GM12878 (cell line): ENCODE results near the gene XIAP. TPM values are rescaled to one million over a fixed set of nuclear protein-coding genes. Genes with fewer than 3 reads are reported as not detected.

ENCODE experiments used
- ATAC-seq: fragments of 200-7000 bp; cut with Tn5 transposase; 3 replicates; pipeline ENCODE4 v1.9.1; 2020; ENCODE audit warnings: mild to moderate bottlenecking, moderate library complexity
- BruUV-seq: library from RNA; stranded (reverse); fragments of 400-500 nt; replicated peaks from 2 replicates; lab custom pipeline; 2021; lab: Mats Ljungman, UMichigan
- CTCF ChIA-PET: fragments of 300-600 bp; sonication (Branson Sonifier 250); formaldehyde crosslinking; extraction: SDS; loops from one replicate; lab custom pipeline; 2021; ENCODE audit warnings: inconsistent platforms; lab: Yijun Ruan, JAX
- POLR2A ChIA-PET: fragments of 350-600 bp; formaldehyde crosslinking; extraction: SDS; loops from one replicate; lab custom pipeline; 2021; ENCODE audit warnings: inconsistent platforms; lab: Charles Lee
- RAD21 ChIA-PET: fragments of 300-600 bp; sonication (Branson Sonifier 250); formaldehyde crosslinking; loops from one replicate; lab custom pipeline; 2023; ENCODE audit warnings: antibody characterized with exemption; ENCODE audit not compliant: unreplicated experiment; lab: Charles Lee
- SMC1A ChIA-PET: fragments of 300-600 bp; sonication (Branson Sonifier 250); formaldehyde crosslinking; loops from one replicate; lab custom pipeline; 2023; ENCODE audit not compliant: unreplicated experiment, uncharacterized antibody; lab: Charles Lee
- DNase-seq: peaks from one replicate; pipeline ENCODE4 v3.0.0-alpha.2; 2011; ENCODE audit warnings: low read depth, low spot score
- FAIRE-seq: peaks from 3 replicates; lab custom pipeline; 2011; peaks lifted over from hg19 to GRCh38; lab: Jason Lieb, UNC
- H2AFZ ChIP-seq: 2 replicates; pipeline ENCODE4 v1.6.0; 2011; ENCODE audit warnings: low read depth, low read length, control low read depth; ENCODE audit not compliant: control insufficient read depth
- H3K27ac ChIP-seq: 2 replicates; pipeline ENCODE4 v1.5.1; 2011; ENCODE audit warnings: control low read depth; ENCODE audit not compliant: control insufficient read depth, insufficient read depth
- H3K27me3 ChIP-seq, 2 experiments: replicated peaks in 1 of 2; 2 replicates each; pipeline versions ENCODE4 v1.6.0 to v1.6.1; 2011; ENCODE audit warnings: low read length in 1 of 2; ENCODE audit not compliant: control insufficient read depth in 2 of 2, insufficient read depth in 2 of 2
- H3K36me3 ChIP-seq, 2 experiments: 2 replicates each; pipeline ENCODE4 v1.5.1; 2011; ENCODE audit warnings: low read length in 1 of 2; ENCODE audit not compliant: control insufficient read depth in 2 of 2, insufficient read depth in 2 of 2
- H3K4me1 ChIP-seq: 2 replicates; pipeline ENCODE4 v1.6.1; 2011; ENCODE audit warnings: mild to moderate bottlenecking, low read length, moderate library complexity, mixed read lengths; ENCODE audit not compliant: control insufficient read depth, insufficient read depth
- H3K4me2 ChIP-seq: 2 replicates; pipeline ENCODE4 v1.6.0; 2011; ENCODE audit warnings: control low read depth; ENCODE audit not compliant: control insufficient read depth, insufficient read depth
- H3K4me3 ChIP-seq: fragments of 200-600 bp; sonication (generic); 2 replicates; pipeline ENCODE4 v1.5.1; 2016
- H3K79me2 ChIP-seq: 2 replicates; pipeline ENCODE4 v1.6.0; 2011; ENCODE audit warnings: low read length; ENCODE audit not compliant: control insufficient read depth, insufficient read depth
- H3K9ac ChIP-seq: 2 replicates; pipeline ENCODE4 v1.8.0; 2011; ENCODE audit warnings: low read length, control low read depth, mixed read lengths; ENCODE audit not compliant: control insufficient read depth, insufficient read depth
- H3K9me3 ChIP-seq: replicated peaks from 3 replicates; pipeline ENCODE4 v1.5.1; 2011; ENCODE audit warnings: mild to moderate bottlenecking, low read length; ENCODE audit not compliant: control insufficient read depth, insufficient read depth
- H4K20me1 ChIP-seq: 2 replicates; pipeline ENCODE4 v1.6.0; 2011; ENCODE audit not compliant: control insufficient read depth, insufficient read depth
- BMI1 ChIP-seq: fragments of 450-650 bp; IDR thresholded peaks from 2 replicates; pipeline ENCODE4 v1.6.1; 2016; ENCODE audit warnings: mild to moderate bottlenecking, moderate library complexity, borderline replicate concordance
- BRCA1 ChIP-seq: IDR thresholded peaks from 2 replicates; pipeline ENCODE4 v1.6.1; 2011; ENCODE audit warnings: low read depth, low read length, improper control_type of control experiment
- CHD2 ChIP-seq: IDR thresholded peaks from 2 replicates; pipeline ENCODE4 v1.6.1; 2011; ENCODE audit warnings: low read depth, low read length, improper control_type of control experiment, borderline replicate concordance
- CHD4 ChIP-seq: fragments of 200-600 bp; sonication (generic); IDR thresholded peaks from 2 replicates; pipeline ENCODE4 v1.6.1; 2016; ENCODE audit warnings: mild to moderate bottlenecking
- JUNB ChIP-seq: IDR thresholded peaks from 2 replicates; pipeline ENCODE4 v1.6.1; 2016; ENCODE audit warnings: antibody characterized with exemption, mild to moderate bottlenecking
- TCF3 ChIP-seq: IDR thresholded peaks from 2 replicates; pipeline ENCODE4 v1.6.1; 2012; ENCODE audit warnings: low read depth, mild to moderate bottlenecking, low read length, borderline replicate concordance; ENCODE audit not compliant: insufficient read depth
- ZNF592 ChIP-seq: fragments of 450-650 bp; IDR thresholded peaks from 2 replicates; pipeline ENCODE4 v1.6.1; 2017; ENCODE audit warnings: mild to moderate bottlenecking, moderate library complexity
- WGBS: methylation state at CpG from one replicate; pipeline ENCODE4 v1.1.6; 2016; ENCODE audit warnings: low lambda C conversion rate; ENCODE audit not compliant: insufficient replicate concordance, insufficient coverage; ENCODE audit errors: missing lambda C conversion rate; 5-methylcytosine and 5-hydroxymethylcytosine counted together
- in situ Hi-C: fragments of 300-500 bp; cut with MboI; formaldehyde crosslinking; loops from 9 replicates; pipeline ENCODE4 v1.14.3; 2018; ENCODE audit warnings: mixed read lengths
- intact Hi-C: fragments of 100-400 bp; cut with micrococcal nuclease; formaldehyde crosslinking; loops from one replicate; pipeline ENCODE4 v1.14.2; 2022; ENCODE audit not compliant: unreplicated experiment
- polyA plus RNA-seq, 11 experiments: library from polyadenylated mRNA; depleted of rRNA in 4 of 11; unstranded in 6 of 11; stranded (reverse) in 5 of 11; fragments of >200 nt; fragmentation: Nextera tagmentation in 4 of 11; fragmentation: Illumina TruSeq in 1 of 11; extraction: Ambion mirVana in 4 of 11; extraction: Trizol in 1 of 11; gene quantifications; 1 replicate in 1 of 11; 2 replicates in 10 of 11; pipeline versions ENCODE4 v1.2.1 to v1.2.3, GENCODE V29; 2011 to 2016; ENCODE audit warnings: inconsistent platforms in 2 of 11, missing spikeins in 2 of 11, low read depth in 1 of 11
- total RNA-seq, 4 experiments: library from RNA; depleted of rRNA in 3 of 4; stranded (reverse); fragments of >200 nt in 3 of 4; fragmentation: Illumina TruSeq in 1 of 4; extraction: Trizol in 1 of 4; gene quantifications; 2 replicates each; pipeline versions ENCODE4 v1.2.1 to v1.2.3, GENCODE V29; 2013 to 2021

The XIAP gene
- total and polyA plus RNA-seq, 10 of the 15 experiments (the other 5 are each of a cell fraction or from before 2014, with no cell fraction given) = 3.3 to 21.1 (median 14.5) TPM

- SMC1A ChIA-PET = interaction anchor here (0.6 to 3.7 kb wide), 14 partner anchors 14 to 232 kb away, joined by 3 to 31 read pairs (median 4); no protein-coding TSS in a partner anchor
- Histone ChIP-seq H3K9ac (no peak overlapping the region), H4K20me1 (no peaks in the 10 kb centered on the region), H2AFZ (no peak overlapping the region), H3K4me1 (no peaks in the 10 kb centered on the region; the same call in 1 of the 2 replicates), H3K4me3 (no peak overlapping the region), H3K27me3 (no peaks in the 10 kb centered on the region), H3K4me2 (no peak overlapping the region), H3K36me3 (no peaks in the 10 kb centered on the region), H3K79me2 (no peaks in the 10 kb centered on the region), H3K27ac (no peak overlapping the region), H3K9me3 (no peaks in the 10 kb centered on the region)
- POLR2A ChIA-PET = interaction anchor here (0.6 kb wide), 1 partner anchor 13 kb away, joined by 3 read pairs; no protein-coding TSS in a partner anchor
- FAIRE-seq (no peak), DNase-seq (no peak), ATAC-seq (no peak)
- no TSS peak for BruUV-seq
- WGBS = 60% methylated on average over 1 of the region's 1 CpG
- intact Hi-C loops (loop anchor here (5.0 to 10.0 kb wide), 3 partner anchors 48 to 261 kb away; no protein-coding TSS in a partner anchor), in situ Hi-C loops (loop anchor here (10.0 kb wide), 1 partner anchor 121 kb away; no protein-coding TSS in a partner anchor)
- CTCF ChIA-PET = interaction anchor here (0.8 to 3.8 kb wide), 13 partner anchors 10 to 242 kb away, joined by 3 to 40 read pairs (median 4); no protein-coding TSS in a partner anchor
- TF ChIP-seq BRCA1 (no peak), TCF3 (no peak), BMI1 (no peak), CHD4 (no peak)
- RAD21 ChIA-PET = interaction anchor here (0.9 to 2.6 kb wide), 7 partner anchors 47 to 241 kb away, joined by 3 to 27 read pairs (median 4); no protein-coding TSS in a partner anchor
Observed at GRCh38 chrX:123834116-123834515, 25.7 kb upstream of the XIAP start.

GRCh38 chrX:123835661-123836371 is 24.0 kb upstream of the XIAP start:
- POLR2A ChIA-PET = interaction anchor here (1.0 kb wide), 1 partner anchor 27 kb away, joined by 4 read pairs; no protein-coding TSS in a partner anchor
- WGBS = 63% methylated on average over 6 of the region's 6 CpGs
- H3K4me1 ChIP-seq = no peaks in the 10 kb centered on the region
- RAD21 ChIA-PET = interaction anchor here (0.6 kb wide), 1 partner anchor 58 kb away, joined by 4 read pairs; no protein-coding TSS in a partner anchor
- no TSS peak for BruUV-seq
- H3K4me2 ChIP-seq = no peak overlapping the region
- H3K4me3 ChIP-seq = no peak overlapping the region
- in situ Hi-C loops (loop anchor here (10.0 kb wide), 1 partner anchor 119 kb away; no protein-coding TSS in a partner anchor), intact Hi-C loops (loop anchor here (10.0 kb wide), 1 partner anchor 259 kb away; no protein-coding TSS in a partner anchor)
- H3K79me2 ChIP-seq = no peaks in the 10 kb centered on the region
- TF ChIP-seq ZNF592 = no peak
- TF ChIP-seq CHD2 = no peak
- 0 out of 2 replicates have a peak, but pooled peaks have one; percentile 9 for TF ChIP-seq JUNB
- ATAC-seq (peak; percentile 48), DNase-seq (no peak), FAIRE-seq (no peak)
- no peak overlapping the region for H3K9ac ChIP-seq
- SMC1A ChIA-PET = interaction anchor here (1.3 kb wide), 1 partner anchor 123 kb away, joined by 3 read pairs; no protein-coding TSS in a partner anchor
- CTCF ChIA-PET = interaction anchor here (0.6 to 3.5 kb wide), 7 partner anchors 17 to 552 kb away, joined by 3 to 40 read pairs (median 4); no protein-coding TSS in a partner anchor
- no peaks in the 10 kb centered on the region for H3K36me3 ChIP-seq
- no peaks in the 10 kb centered on the region for H3K27me3 ChIP-seq
- no peaks in the 10 kb centered on the region for H4K20me1 ChIP-seq
- H3K27ac ChIP-seq = no peak overlapping the region
- H3K9me3 ChIP-seq = no peaks in the 10 kb centered on the region
- no peak overlapping the region for H2AFZ ChIP-seq
